ENCODE measurements around the gene MIOX. TPM values are rescaled to one million over a fixed set of nuclear protein-coding genes. Genes with fewer than 3 reads are reported as not detected.

MIOX gene
- total and polyA plus RNA-seq, 2 donors (not counting 3 experiments of a cell fraction or from before 2014, with no cell fraction given), result not detected

DNA sequence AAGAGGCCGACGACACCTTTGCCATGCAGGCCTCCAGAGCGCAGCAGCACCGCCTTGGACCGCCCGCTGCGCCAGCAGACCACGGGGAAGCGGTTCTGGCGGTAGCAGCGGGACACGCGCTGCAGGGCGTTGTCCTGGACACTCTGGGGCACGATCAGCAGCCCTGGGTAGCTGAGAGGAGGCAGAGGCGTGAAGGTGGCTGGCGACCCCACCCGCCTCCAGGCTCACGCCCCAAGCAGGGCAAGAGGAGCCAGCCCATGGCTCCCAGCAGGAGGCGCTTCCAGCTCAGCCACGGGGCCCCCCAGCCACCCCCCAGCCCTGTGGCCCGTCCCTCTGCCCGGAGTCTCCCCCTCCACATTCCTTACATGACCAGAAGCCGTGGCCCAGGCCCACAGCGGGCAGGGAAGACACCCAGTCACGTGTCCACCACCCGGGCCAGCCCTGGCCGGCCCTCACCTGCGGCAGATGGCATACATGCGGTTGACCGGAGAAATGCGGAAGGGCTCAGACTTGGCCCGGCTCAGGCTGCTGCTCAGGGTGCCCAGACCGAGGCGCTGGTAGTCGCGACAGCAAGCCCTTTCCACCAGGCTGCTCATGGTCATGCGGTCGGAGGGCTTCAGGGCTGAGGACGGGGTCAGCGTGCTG, 27.0 kb upstream of the MIOX start:
- Histone ChIP-seq H3K4me3 (replicated peaks in 1 of 3; ENCODE audit: insufficient read depth in 1 of 3, low read depth in 1 of 3, low read length in 3 of 3) (no peak overlapping the region), H3K36me3 (ENCODE audit: control insufficient read depth in 2 of 2, extremely low read depth in 1 of 2, insufficient read depth in 2 of 2, low read length in 2 of 2) (peaks cover 0 to 70% of the 10 kb centered on the region in 2 experiments), H3K79me2 (ENCODE audit: control insufficient read depth, insufficient read depth, low read length) (no peaks in the 10 kb centered on the region), H3K4me1 (ENCODE audit: control insufficient read depth, extremely low read depth, insufficient read depth, low read length) (no peaks in the 10 kb centered on the region), H3K9ac (replicated peaks; ENCODE audit: extremely low read depth, insufficient read depth, low read length) (no peak overlapping the region), H3K9me1 (replicated peaks; ENCODE audit: control insufficient read depth, extremely low read depth, insufficient read depth, low read length) (no peaks in the 10 kb centered on the region), H3K27me3 (ENCODE audit: control insufficient read depth in 2 of 2, insufficient read depth in 2 of 2, low read length in 2 of 2) (no peaks in the 10 kb centered on the region), H2AFZ (ENCODE audit: low read depth, low read length) (no peak overlapping the region), H3K4me2 (ENCODE audit: insufficient read depth, low read length) (no peak overlapping the region), H3K27ac (ENCODE audit: insufficient read depth, low read depth, low read length) (no peak overlapping the region), H4K20me1 (replicated peaks; ENCODE audit: control insufficient read depth, extremely low read depth, insufficient read depth, low read length) (no peaks in the 10 kb centered on the region), H3K9me3 (replicated peaks; ENCODE audit: control insufficient read depth, insufficient read depth, low read length) (no peaks in the 10 kb centered on the region)
- ChIA-PET POLR2A (no interaction called here), CTCF (no interaction called here)
- TF ChIP-seq POLR2AphosphoS5 (IDR thresholded peaks at IDR 0.05; ENCODE audit: insufficient read depth, low read depth, low read length), result no peak
- TF ChIP-seq CTCF (IDR thresholded peaks at IDR 0.05; ENCODE audit: extremely low read depth in 1 of 2, insufficient read depth in 1 of 2, low read depth in 1 of 2, low read length in 2 of 2), result no peak
- TF ChIP-seq MYC (IDR thresholded peaks at IDR 0.05; ENCODE audit: low read depth, low read length), result no peak
- intact Hi-C loops (cut with micrococcal nuclease) (no loop called here), dilution Hi-C loops (cut with MboI; ENCODE audit: extremely low pct_ligation_motif_present, low sequenced_read_pairs) (no loop called here)
- no TSS peak for BruUV-seq (replicated peaks)
- FAIRE-seq (no peak), DNase-seq (ENCODE audit: low read depth, low spot score) (no peak)

DNA sequence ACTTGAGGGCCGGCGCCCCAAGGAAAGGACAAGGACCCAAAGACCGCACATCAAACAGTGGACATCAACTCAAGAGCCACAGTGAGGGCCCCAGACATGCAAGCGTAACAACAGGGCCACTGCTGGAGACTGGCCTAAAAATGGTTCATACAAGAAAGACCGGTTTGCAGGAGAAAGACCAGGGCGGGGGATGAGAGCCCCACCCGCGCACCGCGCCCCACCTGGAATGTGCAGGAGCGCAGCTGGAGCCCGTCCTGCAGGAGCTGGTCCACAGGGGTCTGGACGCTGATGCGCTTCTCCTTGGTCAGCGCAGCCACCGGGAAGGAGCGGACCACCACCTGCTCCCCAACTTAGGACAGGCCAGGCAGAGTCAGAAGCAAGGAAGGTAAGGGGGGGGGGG, 25.7 kb upstream of the MIOX start:
- FAIRE-seq (no peak), DNase-seq (ENCODE audit: low read depth, low spot score) (no peak)
- Histone ChIP-seq H2AFZ (ENCODE audit: low read depth, low read length) (no peak overlapping the region), H3K4me1 (ENCODE audit: control insufficient read depth, extremely low read depth, insufficient read depth, low read length) (no peaks in the 10 kb centered on the region), H3K36me3 (ENCODE audit: control insufficient read depth in 2 of 2, extremely low read depth in 1 of 2, insufficient read depth in 2 of 2, low read length in 2 of 2) (peaks cover 0 to 78% of the 10 kb centered on the region in 2 experiments), H3K27ac (ENCODE audit: insufficient read depth, low read depth, low read length) (no peak overlapping the region), H3K9me3 (replicated peaks; ENCODE audit: control insufficient read depth, insufficient read depth, low read length) (no peaks in the 10 kb centered on the region), H3K27me3 (ENCODE audit: control insufficient read depth in 2 of 2, insufficient read depth in 2 of 2, low read length in 2 of 2) (no peaks in the 10 kb centered on the region), H3K9ac (replicated peaks; ENCODE audit: extremely low read depth, insufficient read depth, low read length) (no peak overlapping the region), H3K79me2 (ENCODE audit: control insufficient read depth, insufficient read depth, low read length) (no peaks in the 10 kb centered on the region), H3K4me2 (ENCODE audit: insufficient read depth, low read length) (no peak overlapping the region), H3K4me3 (replicated peaks in 1 of 3; ENCODE audit: insufficient read depth in 1 of 3, low read depth in 1 of 3, low read length in 3 of 3) (no peak overlapping the region), H3K9me1 (replicated peaks; ENCODE audit: control insufficient read depth, extremely low read depth, insufficient read depth, low read length) (no peaks in the 10 kb centered on the region), H4K20me1 (replicated peaks; ENCODE audit: control insufficient read depth, extremely low read depth, insufficient read depth, low read length) (no peaks in the 10 kb centered on the region)
- TF ChIP-seq, protein P1, sequence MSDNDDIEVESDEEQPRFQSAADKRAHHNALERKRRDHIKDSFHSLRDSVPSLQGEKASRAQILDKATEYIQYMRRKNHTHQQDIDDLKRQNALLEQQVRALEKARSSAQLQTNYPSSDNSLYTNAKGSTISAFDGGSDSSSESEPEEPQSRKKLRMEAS (IDR thresholded peaks at IDR 0.05; ENCODE audit: insufficient read depth, insufficient read length), result no peak
- TF ChIP-seq GATA2 (IDR thresholded peaks at IDR 0.05; ENCODE audit: insufficient read depth, insufficient read length, low read depth, low read length) (no peak), JUN (IDR thresholded peaks at IDR 0.05; ENCODE audit: borderline replicate concordance, insufficient read depth, insufficient read length, low read depth) (no peak), MYC (IDR thresholded peaks at IDR 0.05; ENCODE audit: low read depth, low read length) (no peak), POLR2A (IDR thresholded peaks at IDR 0.05; ENCODE audit: low read depth, low read length) (no peak), FOS (IDR thresholded peaks at IDR 0.05; ENCODE audit: borderline replicate concordance, insufficient read depth, low read length) (no peak), POLR2AphosphoS5 (IDR thresholded peaks at IDR 0.05; ENCODE audit: insufficient read depth, low read depth, low read length) (no peak), CTCF (IDR thresholded peaks at IDR 0.05; ENCODE audit: extremely low read depth in 1 of 2, insufficient read depth in 1 of 2, low read depth in 1 of 2, low read length in 2 of 2) (no peak), EZH2 (IDR thresholded peaks at IDR 0.05; ENCODE audit: borderline replicate concordance, low read depth, low read length, severe bottlenecking) (no peak)
- POLR2A ChIA-PET, result no interaction called here
- intact Hi-C loops (cut with micrococcal nuclease), result no loop called here
- CTCF ChIA-PET, result interaction anchor here (1.3 kb wide), 1 partner anchor 37 kb away, joined by 5 read pairs; no protein-coding TSS in a partner anchor
- no TSS peak for BruUV-seq (replicated peaks)
- dilution Hi-C loops (cut with MboI; ENCODE audit: extremely low pct_ligation_motif_present, low sequenced_read_pairs), result no loop called here
